Trophoblast cell (in vitro differentiated cells and primary cell): ENCODE measurements around the gene FLVCR2.

Experiments
- DNase-seq, 2 donors: peaks; one replicate each; pipeline ENCODE4 v3.0.0-alpha.2; 2016
- H2AFZ ChIP-seq: 2 replicates; pipeline ENCODE4 v1.6.1; 2013; ENCODE audit warnings: low read length, moderate library complexity, mild to moderate bottlenecking; ENCODE audit not compliant: insufficient read depth, poor library complexity
- H2AK5ac ChIP-seq: 2 replicates; pipeline ENCODE4 v1.6.1; 2013; ENCODE audit warnings: mild to moderate bottlenecking, low read length
- H2BK120ac ChIP-seq: 2 replicates; pipeline ENCODE4 v1.6.1; 2013; ENCODE audit warnings: low read length, mild to moderate bottlenecking, moderate library complexity; ENCODE audit not compliant: insufficient read depth, poor library complexity
- H2BK12ac ChIP-seq: 2 replicates; pipeline ENCODE4 v1.6.1; 2013; ENCODE audit warnings: mild to moderate bottlenecking, low read length, moderate library complexity
- H2BK5ac ChIP-seq: 2 replicates; pipeline ENCODE4 v1.6.1; 2013; ENCODE audit warnings: low read length, low read depth, moderate library complexity, mild to moderate bottlenecking; ENCODE audit not compliant: poor library complexity
- H3K14ac ChIP-seq: 2 replicates; pipeline ENCODE4 v1.6.1; 2013; ENCODE audit warnings: mild to moderate bottlenecking, low read length
- H3K18ac ChIP-seq: 2 replicates; pipeline ENCODE4 v1.6.1; 2013; ENCODE audit warnings: mild to moderate bottlenecking, low read length
- H3K23ac ChIP-seq: 2 replicates; pipeline ENCODE4 v1.6.1; 2013; ENCODE audit warnings: low read length
- H3K27ac ChIP-seq: 2 replicates; pipeline ENCODE4 v1.5.1; 2013; ENCODE audit warnings: low read depth, mild to moderate bottlenecking, inconsistent platforms, low read length, moderate library complexity
- H3K27me3 ChIP-seq: 2 replicates; pipeline ENCODE4 v1.6.1; 2013; ENCODE audit warnings: inconsistent platforms, mild to moderate bottlenecking, low read length, moderate library complexity; ENCODE audit not compliant: insufficient read depth
- H3K36me3 ChIP-seq, 2 experiments: 1 replicate in 1 of 2; 2 replicates in 1 of 2; pipeline ENCODE4 v1.6.1; 2013; ENCODE audit warnings: low read length in 2 of 2, mild to moderate bottlenecking in 2 of 2, moderate library complexity in 1 of 2; ENCODE audit not compliant: insufficient read depth in 2 of 2, control insufficient read depth in 1 of 2
- H3K4ac ChIP-seq: 2 replicates; pipeline ENCODE4 v1.6.1; 2013; ENCODE audit warnings: low read depth, mild to moderate bottlenecking, low read length, moderate library complexity
- H3K4me1 ChIP-seq, 2 experiments: 1 replicate in 1 of 2; 2 replicates in 1 of 2; pipeline ENCODE4 v1.6.1; 2013; ENCODE audit warnings: low read length in 2 of 2, mild to moderate bottlenecking in 2 of 2, moderate library complexity in 1 of 2; ENCODE audit not compliant: insufficient read depth in 2 of 2, control insufficient read depth in 1 of 2
- H3K4me2 ChIP-seq: 2 replicates; pipeline ENCODE4 v1.6.1; 2013; ENCODE audit warnings: inconsistent platforms, mild to moderate bottlenecking, low read length, moderate library complexity
- H3K4me3 ChIP-seq: 2 replicates; pipeline ENCODE4 v1.5.1; 2013; ENCODE audit warnings: mild to moderate bottlenecking, low read depth, low read length, inconsistent platforms
- H3K79me1 ChIP-seq: one replicate; pipeline ENCODE4 v1.6.1; 2013; ENCODE audit warnings: low read length
- H3K79me2 ChIP-seq: 2 replicates; pipeline ENCODE4 v1.6.1; 2013; ENCODE audit warnings: low read length, mild to moderate bottlenecking; ENCODE audit not compliant: control insufficient read depth, insufficient read depth, poor library complexity
- H3K9ac ChIP-seq: 2 replicates; pipeline ENCODE4 v1.6.1; 2013; ENCODE audit warnings: mild to moderate bottlenecking, low read length
- H3K9me3 ChIP-seq: 2 replicates; pipeline ENCODE4 v1.6.1; 2013; ENCODE audit warnings: low read depth, mild to moderate bottlenecking, control low read depth, inconsistent platforms, low read length; ENCODE audit not compliant: insufficient read depth
- H4K12ac ChIP-seq: 2 replicates; pipeline ENCODE4 v1.6.1; 2013; ENCODE audit warnings: low read depth, mild to moderate bottlenecking, low read length, moderate library complexity
- H4K8ac ChIP-seq: 2 replicates; pipeline ENCODE4 v1.6.1; 2013; ENCODE audit warnings: low read depth, mild to moderate bottlenecking, low read length, moderate library complexity
- H4K91ac ChIP-seq: one replicate; pipeline ENCODE4 v1.6.1; 2013; ENCODE audit warnings: low read depth, mild to moderate bottlenecking, low read length, moderate library complexity
- WGBS: extraction: QIAGEN DNeasy Blood & Tissue Kit; methylation state at CpG from one replicate; pipeline ENCODE4 v1.1.7; 2013; ENCODE audit warnings: missing lambda C conversion rate; ENCODE audit not compliant: insufficient read length, insufficient coverage; ENCODE audit errors: extremely low coverage; 5-methylcytosine and 5-hydroxymethylcytosine counted together

Gene FLVCR2

DNA sequence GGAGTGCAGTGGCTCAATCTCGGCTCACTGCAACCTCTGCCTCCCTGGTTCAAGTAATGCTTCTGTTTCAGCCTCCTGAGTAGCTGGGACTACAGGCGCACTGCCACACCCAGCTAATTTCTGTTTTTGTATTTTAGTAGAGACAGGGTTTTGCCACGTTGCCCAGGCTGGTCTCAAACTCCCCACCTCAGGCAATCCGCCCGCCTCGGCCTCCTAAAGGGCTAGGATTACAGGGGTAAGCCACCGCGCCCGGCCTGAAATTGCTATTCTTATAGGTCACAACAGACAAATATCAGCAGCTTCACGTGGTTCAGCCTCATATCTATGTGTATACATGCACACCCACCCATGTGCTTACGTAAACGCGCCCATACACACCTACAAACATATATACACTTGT is 32.5 kb upstream of the FLVCR2 start:
- Histone ChIP-seq H2BK5ac (no peak overlapping the region), H3K4me1 (peaks cover 13 to 15% of the 10 kb centered on the region in 2 experiments), H3K23ac (no peak overlapping the region), H3K9me3 (peaks cover 5% of the 10 kb centered on the region), H3K14ac (no peak overlapping the region), H3K36me3 (no peaks in the 10 kb centered on the region), H3K4ac (no peak overlapping the region), H3K79me1 (peaks cover 5% of the 10 kb centered on the region), H4K12ac (no peak overlapping the region), H4K91ac (no peak overlapping the region), H3K4me3 (no peak overlapping the region), H2BK12ac (no peak overlapping the region), H4K8ac (no peak overlapping the region), H3K27me3 (no peaks in the 10 kb centered on the region), H3K27ac (no peak overlapping the region), H2BK120ac (no peak overlapping the region), H3K9ac (no peak overlapping the region), H3K4me2 (no peak overlapping the region), H2AK5ac (peak overlapping the region; percentile 75), H3K79me2 (no peaks in the 10 kb centered on the region), H2AFZ (no peak overlapping the region), H3K18ac (no peak overlapping the region)
- WGBS = no CpG with 5 or more reads among the region's 13 CpGs
- no peak for DNase-seq

DNA sequence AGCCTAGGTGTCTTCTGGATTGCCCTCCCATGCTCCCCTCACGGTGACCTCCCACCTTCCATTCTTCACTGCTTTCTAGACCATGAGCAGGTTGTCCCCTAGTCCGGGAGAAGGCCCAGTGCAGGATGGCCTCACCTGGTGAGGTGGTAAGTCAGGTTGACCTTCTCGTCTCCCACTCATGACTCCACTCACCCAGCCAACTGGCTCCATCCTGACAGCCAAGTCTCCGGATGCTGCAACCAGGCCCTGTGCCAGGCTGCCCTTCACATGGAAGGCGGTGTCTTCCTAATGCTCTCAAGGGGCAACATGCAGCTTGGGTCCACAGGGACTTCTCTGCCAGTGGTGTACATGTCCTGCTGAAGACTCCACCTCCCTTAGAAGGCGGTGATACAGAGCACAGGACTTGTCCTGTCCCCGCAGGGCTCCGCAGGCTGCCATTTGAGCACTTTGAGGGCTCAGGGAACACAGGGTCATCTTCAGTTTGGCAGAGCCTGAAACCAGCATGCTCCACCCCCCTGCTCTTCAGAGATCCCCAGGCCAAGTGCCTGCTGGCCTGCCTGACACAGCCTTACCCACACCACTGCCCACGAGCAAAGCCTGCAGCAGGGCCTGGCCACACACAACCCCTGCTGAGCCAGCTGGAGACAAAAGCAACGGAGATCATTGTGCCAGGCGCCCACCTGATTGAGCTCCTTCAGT is 30.7 kb upstream of the FLVCR2 start:
- no peaks in the 10 kb centered on the region for H3K27me3 ChIP-seq
- no peaks in the 10 kb centered on the region for H3K79me2 ChIP-seq
- no peak overlapping the region for H2BK12ac ChIP-seq
- no peak overlapping the region for H3K14ac ChIP-seq
- no peak overlapping the region for H3K4me3 ChIP-seq
- peaks cover 3% of the 10 kb centered on the region for H3K79me1 ChIP-seq
- H3K4ac ChIP-seq = no peak overlapping the region
- peak overlapping the region; percentile 4 for H4K91ac ChIP-seq
- H3K4me2 ChIP-seq = no peak overlapping the region
- H4K12ac ChIP-seq = no peak overlapping the region
- peak overlapping the region; percentile 48 for H2AK5ac ChIP-seq
- H2BK5ac ChIP-seq = no peak overlapping the region
- no peak overlapping the region for H4K8ac ChIP-seq
- peaks cover 11 to 21% of the 10 kb centered on the region in 2 experiments for H3K4me1 ChIP-seq
- no CpG with 5 or more reads among the region's 11 CpGs for WGBS
- no peaks in the 10 kb centered on the region for H3K36me3 ChIP-seq
- no peak for DNase-seq
- peaks cover 5% of the 10 kb centered on the region for H3K9me3 ChIP-seq
- H3K9ac ChIP-seq = no peak overlapping the region
- no peak overlapping the region for H2BK120ac ChIP-seq
- no peak overlapping the region for H2AFZ ChIP-seq
- no peak overlapping the region for H3K27ac ChIP-seq
- H3K18ac ChIP-seq = no peak overlapping the region
- no peak overlapping the region for H3K23ac ChIP-seq

- no peak overlapping the region for H3K4me2 ChIP-seq
- no peak overlapping the region for H4K91ac ChIP-seq
- H3K79me2 ChIP-seq = no peaks in the 10 kb centered on the region
- no peak overlapping the region for H3K23ac ChIP-seq
- no peak overlapping the region for H2AK5ac ChIP-seq
- H2AFZ ChIP-seq = no peak overlapping the region
- no peak overlapping the region for H3K18ac ChIP-seq
- no peak overlapping the region for H2BK5ac ChIP-seq
- peaks cover 7% of the 10 kb centered on the region for H3K79me1 ChIP-seq
- no peak overlapping the region for H3K4me3 ChIP-seq
- H3K36me3 ChIP-seq = no peaks in the 10 kb centered on the region
- no peak overlapping the region for H2BK120ac ChIP-seq
- no peak overlapping the region for H3K4ac ChIP-seq
- H3K4me1 ChIP-seq = peaks cover 10 to 22% of the 10 kb centered on the region in 2 experiments
- no CpG with 5 or more reads among the region's 7 CpGs for WGBS
- H2BK12ac ChIP-seq = no peak overlapping the region
- H3K27me3 ChIP-seq = no peaks in the 10 kb centered on the region
- no peak overlapping the region for H3K14ac ChIP-seq
- H4K12ac ChIP-seq = no peak overlapping the region
- no peak overlapping the region for H3K27ac ChIP-seq
- peaks cover 5% of the 10 kb centered on the region for H3K9me3 ChIP-seq
- H4K8ac ChIP-seq = no peak overlapping the region
- peak; percentile 68 to 81 for DNase-seq
- no peak overlapping the region for H3K9ac ChIP-seq
Observed at GRCh38 chr14:75548544-75548943, 29.9 kb upstream of the FLVCR2 start.

- Histone ChIP-seq H2BK12ac (no peak overlapping the region), H3K9ac (no peak overlapping the region), H2AK5ac (no peak overlapping the region), H2AFZ (no peak overlapping the region), H2BK5ac (no peak overlapping the region), H3K4ac (no peak overlapping the region), H3K18ac (no peak overlapping the region), H4K8ac (no peak overlapping the region), H3K14ac (no peak overlapping the region), H3K79me1 (peaks cover 9% of the 10 kb centered on the region), H2BK120ac (no peak overlapping the region), H3K23ac (no peak overlapping the region), H3K36me3 (no peaks in the 10 kb centered on the region), H3K4me1 (peaks cover 13 to 25% of the 10 kb centered on the region in 2 experiments), H3K9me3 (peaks cover 5% of the 10 kb centered on the region), H3K27ac (no peak overlapping the region), H4K91ac (no peak overlapping the region), H3K4me2 (no peak overlapping the region), H3K4me3 (no peak overlapping the region), H4K12ac (no peak overlapping the region), H3K79me2 (no peaks in the 10 kb centered on the region), H3K27me3 (no peaks in the 10 kb centered on the region)
- DNase-seq = peak in 1 of 2 donors; percentile 24
- no CpG with 5 or more reads among the region's 5 CpGs for WGBS
Observed at GRCh38 chr14:75549169-75549568, 29.3 kb upstream of the FLVCR2 start.
